CMK (cell line): ENCODE results near the gene DUSP3.
"Not testable (repeated sequence)": the region's sequence is repeated elsewhere in the genome, so short reads cannot be mapped to it uniquely, and the experiment has no call there.

Experiments used
- DNase-seq: peaks from one replicate; pipeline ENCODE4 v3.0.0-alpha.2; 2010; ENCODE audit warnings: low read depth

The DUSP3 gene

GRCh38 chr17:43800736-43801135 is 22.0 kb upstream of the DUSP3 start:
- DNase-seq: no peak

- DNase-seq: no peak
Measured at GRCh38 chr17:43799047-43799446, 20.3 kb upstream of the DUSP3 start.

- not testable (repeated sequence) for DNase-seq
Measured at GRCh38 chr17:43798024-43798423, 19.2 kb upstream of the DUSP3 start.

GRCh38 chr17:43792668-43793067 is 13.9 kb upstream of the DUSP3 start:
- not testable (repeated sequence) for DNase-seq

GRCh38 chr17:43791589-43791988 is 12.8 kb upstream of the DUSP3 start:
- DNase-seq: no peak

- DNase-seq: no peak
Measured at GRCh38 chr17:43790311-43790940, 11.6 kb upstream of the DUSP3 start.

- DNase-seq: no peak
Measured at GRCh38 chr17:43789482-43789881, 10.7 kb upstream of the DUSP3 start.

- no peak for DNase-seq
Measured at GRCh38 chr17:43788540-43788939, 9.8 kb upstream of the DUSP3 start.

- DNase-seq: no peak
Measured at GRCh38 chr17:43787728-43788127, 9.0 kb upstream of the DUSP3 start.

GRCh38 chr17:43784628-43785101 is 5.9 kb upstream of the DUSP3 start:
- DNase-seq: no peak

GRCh38 chr17:43784068-43784467 is 5.3 kb upstream of the DUSP3 start:
- DNase-seq: no peak

GRCh38 chr17:43782913-43783680 is 4.3 kb upstream of the DUSP3 start:
- DNase-seq: no peak

- DNase-seq: no peak
Measured at GRCh38 chr17:43780135-43780534, 1.4 kb upstream of the DUSP3 start, which contains the start of gene CFAP97D1. Gene CFAP97D1 (plus strand): TSS chr17:43780435. CDS start chr17:43780463, 28 bp downstream.

GRCh38 chr17:43779145-43780125 is 658 bp upstream of the DUSP3 start:
- DNase-seq: no peak

GRCh38 chr17:43774304-43775250 is 4.2 kb downstream of the DUSP3 start:
- DNase-seq: no peak

GRCh38 chr17:43772877-43773648 is 5.7 kb downstream of the DUSP3 start:
- DNase-seq: peak; percentile 96

GRCh38 chr17:43771463-43771862 is 7.3 kb downstream of the DUSP3 start:
- DNase-seq: no peak

- DNase-seq: no peak
Measured at GRCh38 chr17:43770957-43771356, 7.8 kb downstream of the DUSP3 start.

- no peak for DNase-seq
Measured at GRCh38 chr17:43769859-43770258, 8.9 kb downstream of the DUSP3 start.

GRCh38 chr17:43769426-43769825 is 9.4 kb downstream of the DUSP3 start:
- no peak for DNase-seq
